LNCAP (cell line): ENCODE results near the gene BNIP5.
A peak's percentile ranks its signal among the peaks of the same experiment; 100 is the strongest.

ENCODE experiments used
- TF ChIP-seq, protein P1 (sequence below): fragments of 450-650 bp; IDR thresholded peaks from 2 replicates; pipeline ENCODE4 v1.5.1; 2017; ENCODE audit warnings: mild to moderate bottlenecking

BNIP5 gene

DNA sequence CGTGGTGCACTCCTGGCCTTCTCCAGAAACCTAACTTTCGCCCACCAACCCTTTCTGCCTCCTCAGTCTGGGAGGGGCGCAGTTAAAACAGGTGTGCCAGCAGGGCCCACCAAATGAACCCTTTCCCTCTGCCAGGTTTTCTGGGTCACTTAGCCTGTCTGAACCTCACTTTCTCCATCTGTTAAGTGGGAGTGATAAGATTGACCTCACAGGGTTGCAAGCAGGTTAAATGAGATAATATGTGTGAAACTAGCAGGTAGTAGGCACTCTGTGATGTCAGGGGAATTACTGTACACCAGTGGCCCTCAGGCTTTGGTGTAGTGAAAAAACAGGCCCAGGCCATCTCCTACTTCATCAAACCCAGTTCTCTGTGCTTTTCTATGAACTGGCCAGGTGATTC is 14.1 kb downstream of the BNIP5 start:
- TF ChIP-seq, protein P1, sequence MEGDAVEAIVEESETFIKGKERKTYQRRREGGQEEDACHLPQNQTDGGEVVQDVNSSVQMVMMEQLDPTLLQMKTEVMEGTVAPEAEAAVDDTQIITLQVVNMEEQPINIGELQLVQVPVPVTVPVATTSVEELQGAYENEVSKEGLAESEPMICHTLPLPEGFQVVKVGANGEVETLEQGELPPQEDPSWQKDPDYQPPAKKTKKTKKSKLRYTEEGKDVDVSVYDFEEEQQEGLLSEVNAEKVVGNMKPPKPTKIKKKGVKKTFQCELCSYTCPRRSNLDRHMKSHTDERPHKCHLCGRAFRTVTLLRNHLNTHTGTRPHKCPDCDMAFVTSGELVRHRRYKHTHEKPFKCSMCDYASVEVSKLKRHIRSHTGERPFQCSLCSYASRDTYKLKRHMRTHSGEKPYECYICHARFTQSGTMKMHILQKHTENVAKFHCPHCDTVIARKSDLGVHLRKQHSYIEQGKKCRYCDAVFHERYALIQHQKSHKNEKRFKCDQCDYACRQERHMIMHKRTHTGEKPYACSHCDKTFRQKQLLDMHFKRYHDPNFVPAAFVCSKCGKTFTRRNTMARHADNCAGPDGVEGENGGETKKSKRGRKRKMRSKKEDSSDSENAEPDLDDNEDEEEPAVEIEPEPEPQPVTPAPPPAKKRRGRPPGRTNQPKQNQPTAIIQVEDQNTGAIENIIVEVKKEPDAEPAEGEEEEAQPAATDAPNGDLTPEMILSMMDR = no peak

DNA sequence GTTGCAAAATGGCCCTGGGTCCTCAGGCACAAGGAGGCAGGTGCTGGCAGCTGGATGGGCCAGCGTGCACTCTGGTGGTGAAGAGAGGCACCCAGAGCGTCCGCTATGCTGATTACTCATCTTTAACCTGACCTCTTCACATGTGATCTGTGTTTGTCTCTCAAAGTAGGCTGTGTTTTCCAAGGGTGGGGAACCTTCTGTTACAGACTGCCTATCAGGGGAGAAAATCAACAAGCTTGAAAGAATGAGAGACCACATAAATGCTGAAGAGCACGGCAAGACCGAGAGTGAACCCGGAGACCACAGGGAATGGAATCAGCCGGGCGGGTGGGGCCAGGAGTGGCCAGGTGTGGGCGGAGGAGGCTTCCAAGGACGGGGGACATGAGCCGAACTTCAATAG is 16.2 kb downstream of the BNIP5 start:
- TF ChIP-seq, protein P1 = no peak

DNA sequence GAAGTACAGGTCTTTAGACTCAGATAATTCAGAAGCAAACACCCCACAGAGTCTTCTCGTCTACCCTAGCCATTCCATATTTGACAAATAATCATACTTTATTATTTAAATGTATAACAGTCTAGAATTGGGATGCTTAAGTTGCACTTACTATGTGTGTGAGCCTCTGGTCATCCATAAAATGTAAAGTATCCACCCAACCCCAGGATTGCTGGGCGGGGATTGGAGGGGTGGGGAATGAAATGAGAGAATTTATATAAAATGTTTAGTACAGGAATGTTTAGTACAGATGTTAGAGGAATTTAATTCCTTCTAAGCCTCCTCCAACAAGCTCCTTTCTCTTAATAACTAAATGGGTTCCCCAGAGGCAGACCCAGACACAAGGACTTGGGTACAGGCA is 16.9 kb downstream of the BNIP5 start:
- TF ChIP-seq, protein P1 = no peak

DNA sequence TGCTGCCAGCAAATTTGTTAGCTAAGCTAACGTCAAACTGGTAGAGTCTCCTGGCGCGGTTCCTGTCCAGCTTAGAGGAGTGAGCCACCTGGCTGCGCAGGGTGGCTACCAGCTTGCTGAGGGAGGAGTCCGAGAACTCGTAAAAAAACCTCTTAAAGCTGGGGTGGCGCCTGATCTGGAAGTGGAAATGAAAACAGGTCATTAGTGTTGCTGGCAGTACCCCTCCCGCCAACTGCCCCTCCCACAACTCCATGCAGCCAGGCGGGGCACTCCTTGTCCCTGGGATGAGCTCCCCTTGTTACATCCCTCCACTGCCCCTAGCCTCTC is 17.3 kb downstream of the BNIP5 start:
- TF ChIP-seq, protein P1 = peak; percentile 22; the same call in 1 of the 2 replicates

DNA sequence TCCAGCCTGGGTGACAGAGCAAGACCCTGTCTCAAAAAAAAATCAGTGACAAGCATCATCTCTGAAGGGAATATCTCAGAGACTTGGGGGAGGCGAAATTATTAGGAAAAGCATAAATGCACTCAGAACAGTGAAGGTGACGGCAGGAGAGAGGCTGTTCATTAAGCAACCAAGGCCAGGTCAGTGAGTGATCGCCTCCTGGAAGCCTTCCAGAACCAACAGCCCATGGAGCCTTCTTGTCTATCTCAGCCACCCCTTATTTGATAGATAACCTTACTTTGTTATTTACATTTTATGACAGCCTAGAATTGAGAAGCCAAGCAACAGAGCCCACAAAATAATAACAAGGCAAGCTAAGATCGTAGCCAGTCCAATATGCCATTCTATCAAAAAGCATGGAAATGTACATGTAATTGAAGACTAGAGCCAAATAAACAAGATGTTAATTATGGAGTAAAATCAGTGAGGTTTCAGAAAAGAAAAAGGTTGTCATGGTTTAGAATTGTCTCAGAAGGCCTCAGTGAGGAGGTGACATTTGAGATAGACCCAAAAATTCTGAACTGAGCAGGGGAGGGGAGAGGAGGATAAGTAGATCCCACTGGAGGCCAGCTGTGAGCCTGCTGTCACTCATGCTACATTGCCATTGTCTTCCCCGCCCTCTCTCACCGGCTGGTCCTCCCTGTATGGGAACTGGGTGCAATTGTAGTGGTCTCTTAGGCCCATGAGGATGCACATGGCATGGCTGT is 17.8 kb downstream of the BNIP5 start:
- TF ChIP-seq, protein P1 = no peak

DNA sequence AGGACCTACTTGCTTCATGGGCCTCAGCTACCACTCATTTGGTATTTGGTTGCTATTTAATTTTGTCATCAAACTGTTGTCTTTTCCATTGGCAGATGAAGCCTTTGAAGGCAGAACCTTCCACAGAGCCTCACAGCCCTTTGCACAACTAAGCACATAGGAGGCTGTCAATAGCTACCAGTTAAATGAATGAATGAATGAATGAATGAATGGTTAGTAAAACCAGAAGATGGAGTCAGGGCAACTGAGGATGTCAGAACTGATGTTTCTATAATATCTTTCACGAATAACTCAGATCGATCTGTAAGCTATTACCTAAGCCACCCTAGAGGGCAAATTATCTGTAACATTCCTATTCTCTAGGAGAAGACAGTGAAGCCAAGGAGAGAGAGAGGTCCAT is 19.1 kb downstream of the BNIP5 start:
- TF ChIP-seq, protein P1 = no peak

DNA sequence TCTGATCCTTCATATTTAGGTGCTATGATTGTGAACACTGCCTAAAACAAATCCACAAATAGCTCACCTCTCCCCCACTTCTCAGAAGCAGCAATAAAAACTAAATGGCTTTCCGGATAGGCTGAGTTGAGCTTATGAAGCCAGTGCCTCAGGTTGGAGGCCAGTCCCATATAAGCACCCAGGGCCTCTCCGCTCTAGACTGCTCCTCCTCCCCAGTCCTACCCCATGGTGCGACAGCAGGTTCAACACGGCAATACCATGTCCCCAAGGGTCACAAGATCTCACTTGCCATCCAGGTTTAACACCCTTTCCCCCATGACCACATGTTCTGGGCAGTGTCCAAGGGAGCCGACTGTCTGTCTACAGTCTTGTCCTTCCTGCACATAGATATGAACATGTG is 20.8 kb downstream of the BNIP5 start:
- TF ChIP-seq, protein P1 = no peak
